Activated CD4-positive, alpha-beta T cell treated with anti-CD3 and anti-CD28 coated beads, Interleukin-10, Interleukin-2, amounts not matched to agents 100 ng/mL and 50 ng/mL, durations not matched to agents 16 hours and 8 hours (primary cell): ENCODE results near the gene SMIM20.
"Not testable (repeated sequence)": the region's sequence is repeated elsewhere in the genome, so short reads cannot be mapped to it uniquely, and the experiment has no call there.

Experiments
- DNase-seq: peaks from one replicate; pipeline ENCODE4 v3.0.0-alpha.2; 2020

SMIM20 gene

DNA sequence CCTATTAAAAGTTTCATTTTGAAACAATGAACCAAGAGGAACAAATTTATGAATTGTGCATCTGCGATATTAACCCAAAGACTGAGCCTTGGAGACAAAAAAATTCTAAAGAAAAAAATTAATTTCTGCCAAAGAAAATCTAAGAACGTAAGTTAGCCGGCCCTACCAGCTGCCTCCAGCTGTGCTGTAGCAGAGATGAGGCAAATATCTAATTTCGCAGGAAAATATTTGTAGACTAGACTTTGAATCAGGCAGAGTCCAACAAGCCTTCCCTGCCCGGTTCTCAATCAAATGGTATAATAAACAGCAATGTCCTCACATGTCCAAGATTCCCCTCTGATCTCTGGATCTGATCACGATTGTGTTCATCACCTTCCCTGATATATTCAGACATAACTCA lies 21.2 kb upstream of the SMIM20 start:
- no peak for DNase-seq

GRCh38 chr4:25896776-25897539 lies 17.1 kb upstream of the SMIM20 start:
- DNase-seq, result no peak

- DNase-seq, result no peak
These were observed 13.7 kb upstream of the SMIM20 start for GRCh38 chr4:25900310-25900709.

- no peak for DNase-seq
These were observed 13.0 kb upstream of the SMIM20 start for GRCh38 chr4:25901030-25901430.

- no peak for DNase-seq
These were observed 9.9 kb upstream of the SMIM20 start for GRCh38 chr4:25903900-25904747.

GRCh38 chr4:25904748-25905082 lies 9.3 kb upstream of the SMIM20 start:
- no peak for DNase-seq

DNA sequence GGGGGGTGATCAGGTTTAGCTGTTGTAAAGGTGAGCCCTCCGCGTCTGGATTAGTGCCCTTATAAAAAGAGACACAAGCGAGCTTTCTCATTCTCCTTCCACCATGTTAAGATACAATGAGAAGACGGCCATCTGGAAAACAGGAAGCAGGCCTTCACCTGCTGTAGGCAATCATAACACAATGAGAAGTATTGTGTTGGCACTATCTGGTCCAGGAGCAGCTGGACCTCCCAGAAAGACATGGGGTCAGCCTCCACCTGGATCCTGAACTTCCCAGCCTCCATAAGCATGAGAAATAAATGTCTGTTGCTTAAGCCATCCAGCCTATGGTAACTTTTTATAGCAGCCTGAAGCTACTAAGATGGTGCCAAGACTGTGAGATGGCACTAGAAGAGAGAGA lies 8.6 kb upstream of the SMIM20 start:
- no peak for DNase-seq

GRCh38 chr4:25906113-25906512 lies 7.9 kb upstream of the SMIM20 start:
- DNase-seq, result not testable (repeated sequence)

DNA sequence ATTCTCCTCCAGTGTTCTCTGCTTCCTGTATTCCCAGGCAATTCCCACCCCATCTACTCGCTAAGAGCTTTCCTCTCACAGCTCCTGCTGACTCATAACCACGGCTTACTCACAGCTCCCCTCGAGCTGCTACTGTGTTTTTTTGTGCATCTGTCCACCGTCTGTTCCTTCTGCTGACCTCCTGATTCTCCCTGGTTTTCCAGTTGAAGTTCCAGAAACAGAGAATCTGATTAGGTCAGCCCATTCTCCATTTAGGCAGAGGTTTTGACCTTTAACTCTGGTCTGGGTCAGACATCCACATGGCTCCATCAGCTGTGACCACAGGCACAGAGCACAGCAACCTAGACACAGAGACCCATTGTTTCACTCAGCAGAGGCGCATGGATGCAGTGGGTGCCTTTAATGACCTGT lies 5.5 kb upstream of the SMIM20 start:
- DNase-seq, result no peak

DNA sequence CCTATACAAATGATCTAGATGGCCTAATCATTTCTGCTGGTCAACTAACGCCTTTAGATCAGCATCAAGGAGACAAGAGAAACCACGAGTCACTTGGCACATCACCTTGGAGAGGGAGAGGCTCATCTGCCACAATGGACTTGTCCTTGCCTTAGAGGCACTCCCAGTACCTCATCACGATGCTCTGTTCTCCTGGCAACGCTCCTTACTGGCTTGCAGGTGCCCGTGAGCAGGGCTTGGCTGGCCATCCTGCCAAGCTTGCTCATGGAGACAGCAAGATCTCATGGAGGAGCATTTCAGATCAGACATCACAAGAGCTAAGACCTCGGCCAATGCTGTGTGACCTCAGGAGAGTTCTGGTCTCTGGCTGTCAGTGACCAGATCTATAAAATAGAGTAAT lies 2.7 kb upstream of the SMIM20 start:
- DNase-seq, result no peak

- peak; percentile 10 for DNase-seq
These were observed 767 bp upstream of the SMIM20 start for GRCh38 chr4:25913056-25913850.

GRCh38 chr4:25914670-25915352 lies 791 bp downstream of the SMIM20 start:
- DNase-seq, result no peak

GRCh38 chr4:25915353-25915705 lies 1.3 kb downstream of the SMIM20 start:
- DNase-seq, result no peak

DNA sequence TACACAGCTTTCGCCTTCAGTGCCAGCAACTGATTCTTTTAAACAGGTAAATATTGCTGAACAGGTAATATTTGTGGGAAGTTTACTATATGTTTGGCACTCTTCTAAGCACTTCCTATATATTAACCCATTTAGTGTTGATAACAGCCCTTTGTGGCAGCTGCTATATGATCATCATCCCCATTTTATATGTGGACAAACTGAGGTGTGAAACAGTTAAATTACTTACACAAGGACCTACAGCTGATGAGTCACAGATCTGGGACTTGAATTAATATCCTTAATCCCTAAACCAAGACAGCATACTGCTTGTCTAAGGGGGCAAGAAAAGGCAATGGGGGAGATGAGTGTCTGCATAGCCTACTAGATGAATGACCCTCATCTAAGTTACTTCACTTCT lies 2.9 kb downstream of the SMIM20 start:
- DNase-seq, result no peak

- DNase-seq, result no peak
These were observed 5.7 kb downstream of the SMIM20 start for GRCh38 chr4:25919676-25920075.

- no peak for DNase-seq
These were observed 7.9 kb downstream of the SMIM20 start for GRCh38 chr4:25921922-25922321.

GRCh38 chr4:25922812-25923369 lies 8.9 kb downstream of the SMIM20 start:
- no peak for DNase-seq

DNA sequence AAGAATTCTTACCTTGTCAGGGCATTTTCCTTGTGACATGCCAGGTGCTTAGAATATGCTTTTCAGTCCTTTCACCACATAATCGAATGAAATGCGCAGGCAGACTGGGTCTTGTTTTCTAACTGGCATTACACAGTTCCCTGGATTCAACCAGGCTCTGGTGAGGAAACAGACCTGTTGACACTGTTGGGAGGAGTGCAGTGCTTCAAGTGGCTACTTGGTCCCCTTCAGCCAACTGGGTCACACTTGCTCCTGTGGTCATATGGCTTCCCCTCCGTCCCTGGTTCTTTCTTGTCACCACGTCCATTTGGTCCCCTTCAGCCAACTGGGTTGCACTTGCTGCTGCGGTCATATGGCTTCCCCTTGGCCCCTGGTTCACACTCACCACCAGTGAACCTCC lies 9.7 kb downstream of the SMIM20 start:
- no peak for DNase-seq

GRCh38 chr4:25925486-25926201 lies 11.6 kb downstream of the SMIM20 start:
- DNase-seq, result peak; percentile 43

DNA sequence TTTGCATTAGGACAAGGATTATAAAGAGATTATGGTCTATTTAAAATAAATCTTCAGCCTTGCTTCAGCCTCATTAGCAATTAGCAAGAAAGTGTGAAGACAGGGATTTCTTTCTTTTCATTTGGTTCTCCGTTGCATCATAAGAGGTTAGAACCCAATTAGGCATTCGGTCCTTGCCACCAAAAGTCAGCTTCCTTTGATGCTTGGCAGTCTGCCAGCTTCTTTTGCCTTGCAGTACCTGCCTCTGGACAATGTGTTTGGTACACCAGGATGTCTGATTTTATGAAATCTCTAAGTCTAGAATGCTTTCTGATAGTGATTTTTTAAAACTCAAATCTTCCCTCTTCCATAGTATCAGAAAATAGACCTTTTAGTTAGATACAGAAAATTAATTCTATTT lies 12.4 kb downstream of the SMIM20 start:
- peak; percentile 14 for DNase-seq

DNA sequence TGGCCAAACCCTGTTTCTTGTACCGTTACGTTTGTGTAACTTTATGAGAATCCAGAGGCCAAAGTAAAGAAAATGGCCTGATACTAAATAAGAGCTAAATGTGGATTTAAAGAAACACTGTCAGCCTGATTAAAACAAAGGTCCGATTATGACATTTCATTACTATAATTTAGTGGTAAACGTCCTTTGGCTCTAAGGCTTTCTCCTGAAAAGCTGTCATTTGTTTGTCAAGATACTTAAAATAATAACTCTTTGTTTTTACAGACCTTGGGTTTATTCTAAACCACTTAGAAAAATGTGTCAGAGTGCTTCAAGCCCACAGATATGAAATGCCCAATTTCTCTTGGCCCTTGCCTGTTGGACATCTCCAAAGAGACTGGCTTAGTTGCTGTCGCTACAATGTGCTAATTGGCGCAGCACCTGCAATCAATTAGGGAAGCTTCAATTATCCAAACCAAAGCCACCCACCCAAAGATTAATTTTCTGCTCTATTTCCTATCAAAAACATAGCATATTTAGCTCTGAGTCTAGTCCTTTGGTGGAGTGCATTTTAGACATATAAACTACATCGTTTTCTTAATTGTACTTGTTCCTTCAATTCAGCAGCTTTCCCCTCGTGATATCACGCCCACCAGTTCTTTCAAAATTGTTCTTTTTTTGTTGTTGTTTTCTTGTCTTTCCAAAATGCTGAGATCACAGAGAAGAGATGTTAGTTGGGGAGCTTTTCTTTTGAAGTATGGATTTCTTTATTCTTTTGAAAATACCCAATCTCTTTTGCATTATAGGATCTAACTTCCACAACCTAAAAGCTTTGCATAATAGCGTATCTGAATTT lies 13.6 kb downstream of the SMIM20 start:
- no peak for DNase-seq
